Measurements from ENCODE around the gene LGMN.
A peak's percentile ranks its signal among the peaks of the same experiment; 100 is the strongest.

LGMN gene

GRCh38 chr14:92663049-92663448, 85.4 kb downstream of the LGMN start:
- H3K4me1 ChIP-seq = peaks cover 0 to 3% (median 0%) of the 10 kb centered on the region in 4 donors
- H3K4me3 ChIP-seq = no peak overlapping the region
- no peak for DNase-seq
- intact Hi-C loops (cut with DNase I; ENCODE audit: low total_unique reads) = no loop called here
- TF ChIP-seq CTCF (IDR thresholded peaks at IDR 0.05) = no peak
- H3K36me3 ChIP-seq = peaks cover 22 to 55% (median 55%) of the 10 kb centered on the region in 3 donors
- H3K9me3 ChIP-seq = no peaks in the 10 kb centered on the region
- no peaks in the 10 kb centered on the region for H3K27me3 ChIP-seq
- no peak overlapping the region for H3K27ac ChIP-seq

- TF ChIP-seq CTCF (IDR thresholded peaks at IDR 0.05) = no peak
- Histone ChIP-seq H3K4me1 (peaks cover 0 to 3% (median 0%) of the 10 kb centered on the region in 4 donors), H3K27ac (no peak overlapping the region), H3K36me3 (peaks cover 18 to 44% (median 34%) of the 10 kb centered on the region in 3 donors), H3K4me3 (no peak overlapping the region), H3K27me3 (no peaks in the 10 kb centered on the region), H3K9me3 (no peaks in the 10 kb centered on the region)
- DNase-seq = no peak
- intact Hi-C loops (cut with DNase I; ENCODE audit: low total_unique reads) = no loop called here
Observed at GRCh38 chr14:92660571-92660970, 87.9 kb downstream of the LGMN start.

GRCh38 chr14:92659765-92660561, 88.5 kb downstream of the LGMN start:
- peak in 1 of 2 donors; percentile 79 for DNase-seq

GRCh38 chr14:92658684-92659083, 89.7 kb downstream of the LGMN start:
- intact Hi-C loops (cut with DNase I; ENCODE audit: low total_unique reads) = no loop called here
- no peaks in the 10 kb centered on the region for H3K27me3 ChIP-seq
- no peak for TF ChIP-seq CTCF (IDR thresholded peaks at IDR 0.05)
- H3K27ac ChIP-seq = no peak overlapping the region
- no peaks in the 10 kb centered on the region for H3K9me3 ChIP-seq
- peaks cover 0 to 3% (median 0%) of the 10 kb centered on the region in 4 donors for H3K4me1 ChIP-seq
- DNase-seq = no peak
- H3K36me3 ChIP-seq = peaks cover 18 to 43% (median 31%) of the 10 kb centered on the region in 3 donors
- no peak overlapping the region for H3K4me3 ChIP-seq

More at GRCh38 chr14:92659765-92660561, 88.5 kb downstream of the LGMN start:
- peaks cover 0 to 3% (median 0%) of the 10 kb centered on the region in 4 donors for H3K4me1 ChIP-seq
- H3K4me3 ChIP-seq = no peak overlapping the region
- no peaks in the 10 kb centered on the region for H3K27me3 ChIP-seq
- no peak overlapping the region for H3K27ac ChIP-seq
- intact Hi-C loops (cut with DNase I; ENCODE audit: low total_unique reads) = no loop called here
- H3K9me3 ChIP-seq = no peaks in the 10 kb centered on the region
- TF ChIP-seq CTCF (IDR thresholded peaks at IDR 0.05) = no peak
- H3K36me3 ChIP-seq = peaks cover 18 to 44% (median 34%) of the 10 kb centered on the region in 3 donors

- Histone ChIP-seq H3K36me3 (peaks cover 18 to 43% (median 29%) of the 10 kb centered on the region in 3 donors), H3K9me3 (no peaks in the 10 kb centered on the region), H3K4me1 (peaks cover 0 to 3% (median 0%) of the 10 kb centered on the region in 4 donors), H3K27me3 (no peaks in the 10 kb centered on the region), H3K4me3 (no peak overlapping the region), H3K27ac (no peak overlapping the region)
- no peak for DNase-seq
- TF ChIP-seq CTCF (IDR thresholded peaks at IDR 0.05) = no peak
- intact Hi-C loops (cut with DNase I; ENCODE audit: low total_unique reads) = no loop called here
Observed at GRCh38 chr14:92658160-92658559, 90.3 kb downstream of the LGMN start.

Measured in tibial artery (tissue), 4 donors.